SIG-M5 treated with dmso at 0.1 percent for 504 hours (cell line): ENCODE data around the gene TBPL2.
"Not testable (repeated sequence)": the region's sequence is repeated elsewhere in the genome, so short reads cannot be mapped to it uniquely, and the experiment has no call there.

ENCODE experiments used
- DNase-seq: peaks from one replicate; lab custom pipeline; 2025; ENCODE audit not compliant: unreplicated experiment; lab: John Stamatoyannopoulos, UW

TBPL2 gene

GRCh38 chr14:55404173-55404854 is 36.1 kb downstream of the TBPL2 start:
- no peak for DNase-seq

GRCh38 chr14:55401751-55402150 is 38.7 kb downstream of the TBPL2 start:
- no peak for DNase-seq

- no peak for DNase-seq
Measured at GRCh38 chr14:55399852-55400251, 40.6 kb downstream of the TBPL2 start.

- no peak for DNase-seq
Measured at GRCh38 chr14:55399183-55399582, 41.2 kb downstream of the TBPL2 start.

- DNase-seq = no peak
Measured at GRCh38 chr14:55398679-55399078, 41.7 kb downstream of the TBPL2 start.

- no peak for DNase-seq
Measured at GRCh38 chr14:55389330-55389729, 51.1 kb downstream of the TBPL2 start.

- no peak for DNase-seq
Measured at GRCh38 chr14:55388160-55388559, 52.3 kb downstream of the TBPL2 start.

- no peak for DNase-seq
Measured at GRCh38 chr14:55387121-55387520, 53.3 kb downstream of the TBPL2 start.

GRCh38 chr14:55386037-55386808 is 54.2 kb downstream of the TBPL2 start:
- DNase-seq = no peak

- no peak for DNase-seq
Measured at GRCh38 chr14:55384536-55384935, 55.9 kb downstream of the TBPL2 start.

- DNase-seq = no peak
Measured at GRCh38 chr14:55383541-55384140, 56.8 kb downstream of the TBPL2 start.

- not testable (repeated sequence) for DNase-seq
Measured at GRCh38 chr14:55383056-55383466, 57.4 kb downstream of the TBPL2 start.

- no peak for DNase-seq
Measured at GRCh38 chr14:55382483-55382882, 57.9 kb downstream of the TBPL2 start.

- no peak for DNase-seq
Measured at GRCh38 chr14:55381561-55381960, 58.9 kb downstream of the TBPL2 start.

GRCh38 chr14:55381040-55381439 is 59.4 kb downstream of the TBPL2 start:
- DNase-seq = no peak

GRCh38 chr14:55377236-55377635 is 63.2 kb downstream of the TBPL2 start:
- DNase-seq = no peak

- DNase-seq = no peak
Measured at GRCh38 chr14:55374771-55375170, 65.6 kb downstream of the TBPL2 start.

- DNase-seq = no peak
Measured at GRCh38 chr14:55373784-55374705, 66.4 kb downstream of the TBPL2 start.

- no peak for DNase-seq
Measured at GRCh38 chr14:55372825-55373224, 67.6 kb downstream of the TBPL2 start.

GRCh38 chr14:55372423-55372822 is 68.0 kb downstream of the TBPL2 start:
- DNase-seq = no peak

- no peak for DNase-seq
Measured at GRCh38 chr14:55370883-55371455, 69.4 kb downstream of the TBPL2 start.
